ENCODE results near the gene NXT1. TPM values are rescaled to one million over a fixed set of nuclear protein-coding genes. Genes with fewer than 3 reads are reported as not detected.

Gene NXT1
- total RNA-seq, 4 donors from 2014 or later: 19.8 to 23.8 (median 21.9) TPM

- TF ChIP-seq CTCF (IDR thresholded peaks at IDR 0.05; ENCODE audit: low read depth): no peak
These were observed 42.6 kb upstream of the NXT1 start for GRCh38 chr20:23308024-23308423.

GRCh38 chr20:23308908-23309307, 41.7 kb upstream of the NXT1 start:
- TF ChIP-seq CTCF (IDR thresholded peaks at IDR 0.05; ENCODE audit: low read depth): no peak

DNA sequence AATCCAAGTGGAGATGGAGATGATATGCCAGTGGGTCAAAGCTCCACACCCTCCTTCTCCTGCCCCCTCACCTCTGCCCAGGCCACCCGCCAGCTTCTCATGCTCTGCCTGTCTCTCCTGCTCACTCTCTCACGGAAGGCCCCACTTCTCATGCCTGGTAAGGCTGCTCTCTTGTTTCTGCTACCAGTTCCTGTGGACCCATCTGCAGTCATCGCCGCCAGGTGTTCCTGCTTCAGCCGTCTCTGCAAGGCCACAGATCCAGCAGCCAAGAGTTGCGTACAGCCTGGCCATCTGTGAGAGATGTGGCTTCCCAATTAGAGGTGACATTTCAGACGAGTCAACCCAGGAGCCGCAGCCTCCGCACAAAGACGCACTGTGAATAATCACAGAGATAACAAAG, 40.8 kb upstream of the NXT1 start:
- TF ChIP-seq CTCF (IDR thresholded peaks at IDR 0.05; ENCODE audit: low read depth): no peak

DNA sequence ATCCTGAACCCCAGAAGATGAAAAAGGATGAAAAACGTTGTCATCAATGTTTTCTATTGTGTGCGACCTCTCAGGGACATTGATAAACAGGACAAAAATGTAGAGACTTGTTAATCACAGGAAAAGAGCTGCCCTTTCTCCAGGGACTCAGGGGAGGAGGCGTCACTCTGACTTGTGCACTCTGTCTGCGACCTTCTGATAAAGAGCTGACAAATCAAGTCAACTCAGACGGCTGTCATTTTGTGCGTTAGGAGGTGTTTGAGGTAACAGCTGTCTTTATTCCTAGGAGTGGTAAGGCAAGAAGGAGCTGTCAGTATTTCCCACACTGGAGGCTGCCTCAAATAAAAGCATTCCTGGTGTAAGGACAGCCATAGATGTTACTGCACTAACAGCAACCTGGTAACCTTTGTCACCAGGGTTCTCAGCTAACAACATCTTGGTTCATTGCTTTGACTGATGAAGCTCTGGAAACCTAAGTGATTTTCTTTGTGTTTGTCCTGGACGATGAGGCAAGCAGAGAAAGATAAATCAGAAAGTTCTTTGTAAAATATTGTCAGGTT, 38.6 kb upstream of the NXT1 start:
- TF ChIP-seq CTCF (IDR thresholded peaks at IDR 0.05; ENCODE audit: low read depth): no peak

DNA sequence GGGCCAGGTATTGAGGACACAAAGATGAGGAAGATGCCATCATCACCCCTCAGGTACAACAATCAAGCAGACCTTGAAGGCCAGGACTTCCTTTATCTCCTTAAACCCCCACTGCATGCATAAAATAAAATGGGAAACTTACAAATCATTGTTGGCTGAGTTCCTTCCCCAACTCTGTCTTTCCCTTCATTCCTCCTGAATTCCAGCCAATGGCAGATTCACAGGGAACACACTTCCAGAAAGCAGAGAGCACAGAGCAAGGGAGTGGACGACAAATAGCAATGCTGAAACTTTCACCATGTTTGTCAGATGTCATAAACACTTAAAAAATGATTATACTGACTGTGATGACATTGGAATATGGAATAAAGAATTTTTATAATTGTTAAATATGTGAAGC, 37.3 kb upstream of the NXT1 start:
- TF ChIP-seq CTCF (IDR thresholded peaks at IDR 0.05; ENCODE audit: low read depth): no peak

DNA sequence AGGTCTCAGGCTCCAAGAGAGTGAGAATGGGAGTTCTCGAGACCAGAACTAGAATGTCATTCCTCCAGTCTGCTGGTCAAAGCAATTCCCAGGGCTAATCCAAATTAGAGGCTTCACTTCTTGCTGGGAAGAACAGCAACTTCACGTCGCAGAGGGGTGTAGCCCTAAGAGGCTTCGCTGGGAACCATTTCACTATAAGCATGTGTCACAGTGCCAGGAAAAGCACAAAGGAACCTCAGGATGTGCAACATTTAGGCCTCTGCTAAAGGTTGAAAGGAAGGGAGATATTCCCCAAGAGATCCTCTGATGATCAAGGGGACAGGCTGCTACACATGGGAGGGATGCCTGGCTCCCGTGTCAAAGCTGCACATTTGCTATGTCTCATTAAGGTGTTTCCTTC, 35.9 kb upstream of the NXT1 start:
- TF ChIP-seq CTCF (IDR thresholded peaks at IDR 0.05; ENCODE audit: low read depth): no peak

GRCh38 chr20:23315099-23315498, 35.5 kb upstream of the NXT1 start:
- TF ChIP-seq CTCF (IDR thresholded peaks at IDR 0.05; ENCODE audit: low read depth): no peak

Data from subcutaneous adipose tissue (tissue), 4 donors.